ENCODE results near the gene ELL2.
"Not testable (repeated sequence)": the region's sequence is repeated elsewhere in the genome, so short reads cannot be mapped to it uniquely, and the experiment has no call there.

Gene ELL2

GRCh38 chr5:95935553-95936100 is 26.0 kb downstream of the ELL2 start:
- no peak for DNase-seq
- intact Hi-C loops (cut with DNase I) = no loop called here

- no peak for DNase-seq
- intact Hi-C loops (cut with DNase I) = no loop called here
These were observed 27.3 kb downstream of the ELL2 start for GRCh38 chr5:95934207-95934804.

- intact Hi-C loops (cut with DNase I) = no loop called here
- DNase-seq = no peak
These were observed 28.7 kb downstream of the ELL2 start for GRCh38 chr5:95932941-95933340.

GRCh38 chr5:95931079-95931833 is 30.4 kb downstream of the ELL2 start:
- DNase-seq = no peak
- intact Hi-C loops (cut with DNase I) = no loop called here

- DNase-seq = no peak
- intact Hi-C loops (cut with DNase I) = no loop called here
These were observed 31.3 kb downstream of the ELL2 start for GRCh38 chr5:95930141-95930930.

GRCh38 chr5:95928724-95929253 is 32.9 kb downstream of the ELL2 start:
- intact Hi-C loops (cut with DNase I) = no loop called here
- no peak for DNase-seq

- intact Hi-C loops (cut with DNase I) = no loop called here
- no peak for DNase-seq
These were observed 33.5 kb downstream of the ELL2 start for GRCh38 chr5:95927927-95928723.

GRCh38 chr5:95927300-95927699 is 34.4 kb downstream of the ELL2 start:
- DNase-seq; intact Hi-C loops (cut with DNase I): not testable (repeated sequence)

GRCh38 chr5:95925939-95926338 is 35.7 kb downstream of the ELL2 start:
- intact Hi-C loops (cut with DNase I) = no loop called here
- DNase-seq = no peak

- no peak for DNase-seq
- intact Hi-C loops (cut with DNase I) = no loop called here
These were observed 36.3 kb downstream of the ELL2 start for GRCh38 chr5:95925378-95925744.

- DNase-seq = no peak
These were observed 36.8 kb downstream of the ELL2 start for GRCh38 chr5:95924720-95925377.

GRCh38 chr5:95923918-95924544 is 37.6 kb downstream of the ELL2 start:
- intact Hi-C loops (cut with DNase I) = no loop called here
- no peak for DNase-seq

More at GRCh38 chr5:95924720-95925377, 36.8 kb downstream of the ELL2 start:
- intact Hi-C loops (cut with DNase I) = no loop called here

GRCh38 chr5:95922798-95923197 is 38.9 kb downstream of the ELL2 start:
- intact Hi-C loops (cut with DNase I) = no loop called here
- no peak for DNase-seq

- intact Hi-C loops (cut with DNase I) = no loop called here
These were observed 40.1 kb downstream of the ELL2 start for GRCh38 chr5:95921501-95921900.

GRCh38 chr5:95920822-95921221 is 40.8 kb downstream of the ELL2 start:
- no peak for DNase-seq
- intact Hi-C loops (cut with DNase I) = no loop called here

More at GRCh38 chr5:95921501-95921900, 40.1 kb downstream of the ELL2 start:
- no peak for DNase-seq

- intact Hi-C loops (cut with DNase I) = no loop called here
These were observed 42.0 kb downstream of the ELL2 start for GRCh38 chr5:95919658-95920057.

GRCh38 chr5:95918421-95919006 is 43.1 kb downstream of the ELL2 start:
- no peak for DNase-seq
- intact Hi-C loops (cut with DNase I) = no loop called here

More at GRCh38 chr5:95919658-95920057, 42.0 kb downstream of the ELL2 start:
- no peak for DNase-seq

- no peak for DNase-seq
- intact Hi-C loops (cut with DNase I) = no loop called here
These were observed 44.4 kb downstream of the ELL2 start for GRCh38 chr5:95917207-95917606.

GRCh38 chr5:95916687-95917085 is 45.0 kb downstream of the ELL2 start:
- DNase-seq = no peak
- intact Hi-C loops (cut with DNase I) = no loop called here
